ENCODE results near the gene WRAP73. TPM values are rescaled to one million over a fixed set of nuclear protein-coding genes. Genes with fewer than 3 reads are reported as not detected.

The WRAP73 gene
- total and polyA plus RNA-seq, 8 donors, result 0.89 to 55.4 (median 12.6) TPM

DNA sequence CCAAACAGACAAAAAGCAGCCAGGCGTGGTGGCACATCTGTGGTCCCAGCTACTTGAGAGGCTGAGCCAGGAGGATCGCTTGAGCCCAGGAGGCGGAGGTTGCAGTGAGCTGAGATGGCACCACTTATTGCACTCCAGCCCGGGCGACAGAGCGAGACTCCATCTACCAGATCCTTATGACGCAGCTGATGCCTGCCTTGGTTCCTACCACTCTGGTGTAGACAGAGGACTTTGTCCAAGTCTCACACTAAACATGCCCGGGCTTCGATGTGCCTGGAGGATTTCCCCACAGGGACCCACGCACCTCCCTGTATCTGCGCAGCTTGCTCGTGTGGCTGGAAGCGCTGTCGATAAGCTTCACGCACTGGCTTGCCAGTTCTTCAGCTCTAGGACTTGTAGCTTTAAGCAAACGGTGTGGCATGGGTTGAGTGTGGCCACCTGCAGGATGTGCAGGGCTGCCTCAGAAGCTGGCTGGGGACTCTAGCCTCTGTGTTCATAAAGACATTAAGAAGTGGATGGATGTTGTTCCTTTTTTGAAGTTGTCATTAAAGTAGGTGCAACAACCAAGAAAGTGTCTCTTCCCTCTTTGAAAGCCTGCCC is 20.2 kb downstream of the WRAP73 start:
- Histone ChIP-seq H3K27me3 (no peaks in the 10 kb centered on the region), H3K4me3 (no peak overlapping the region), H3K36me3 (peaks cover 51 to 83% (median 79%) of the 10 kb centered on the region in 4 donors), H3K4me1 (peaks cover 5 to 14% (median 12%) of the 10 kb centered on the region in 4 donors), H3K27ac (no peak overlapping the region), H3K9me3 (no peaks in the 10 kb centered on the region)
- 86 to 93% (median 91%) methylated on average over 6 to 16 of the region's 16 CpGs for WGBS, 5 donors
- intact Hi-C loops (cut with DNase I; ENCODE audit: low total_unique reads), result no loop called here
- no peak for DNase-seq
- TF ChIP-seq POLR2AphosphoS5 (IDR thresholded peaks at IDR 0.05) (no peak), POLR2A (IDR thresholded peaks at IDR 0.05) (no peak), EP300 (IDR thresholded peaks at IDR 0.05) (no peak)
- TF ChIP-seq, protein P1, sequence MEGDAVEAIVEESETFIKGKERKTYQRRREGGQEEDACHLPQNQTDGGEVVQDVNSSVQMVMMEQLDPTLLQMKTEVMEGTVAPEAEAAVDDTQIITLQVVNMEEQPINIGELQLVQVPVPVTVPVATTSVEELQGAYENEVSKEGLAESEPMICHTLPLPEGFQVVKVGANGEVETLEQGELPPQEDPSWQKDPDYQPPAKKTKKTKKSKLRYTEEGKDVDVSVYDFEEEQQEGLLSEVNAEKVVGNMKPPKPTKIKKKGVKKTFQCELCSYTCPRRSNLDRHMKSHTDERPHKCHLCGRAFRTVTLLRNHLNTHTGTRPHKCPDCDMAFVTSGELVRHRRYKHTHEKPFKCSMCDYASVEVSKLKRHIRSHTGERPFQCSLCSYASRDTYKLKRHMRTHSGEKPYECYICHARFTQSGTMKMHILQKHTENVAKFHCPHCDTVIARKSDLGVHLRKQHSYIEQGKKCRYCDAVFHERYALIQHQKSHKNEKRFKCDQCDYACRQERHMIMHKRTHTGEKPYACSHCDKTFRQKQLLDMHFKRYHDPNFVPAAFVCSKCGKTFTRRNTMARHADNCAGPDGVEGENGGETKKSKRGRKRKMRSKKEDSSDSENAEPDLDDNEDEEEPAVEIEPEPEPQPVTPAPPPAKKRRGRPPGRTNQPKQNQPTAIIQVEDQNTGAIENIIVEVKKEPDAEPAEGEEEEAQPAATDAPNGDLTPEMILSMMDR (IDR thresholded peaks at IDR 0.05), result no peak

DNA sequence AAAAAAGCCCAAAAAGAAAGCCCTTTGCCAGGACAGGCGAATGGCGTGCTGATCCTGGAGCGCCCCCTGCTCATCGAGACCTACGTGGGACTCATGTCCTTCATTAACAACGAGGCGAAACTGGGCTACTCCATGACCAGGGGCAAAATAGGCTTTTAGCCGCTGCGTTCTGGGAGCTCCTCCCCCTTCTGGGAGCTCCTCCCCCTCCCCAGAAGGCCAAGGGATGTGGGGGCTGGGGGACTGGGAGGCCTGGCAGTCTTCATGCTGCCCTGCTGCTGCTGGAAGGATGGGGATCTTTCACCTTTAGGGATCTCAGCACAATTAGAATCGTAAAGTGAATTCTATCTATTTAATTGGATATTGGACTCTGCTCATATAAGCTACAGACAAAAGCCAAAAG is 21.5 kb downstream of the WRAP73 start:
- DNase-seq, result no peak
- Histone ChIP-seq H3K9me3 (no peaks in the 10 kb centered on the region), H3K4me1 (peaks cover 11 to 22% (median 21%) of the 10 kb centered on the region in 4 donors), H3K4me3 (no peak overlapping the region), H3K27ac (no peak overlapping the region), H3K27me3 (no peaks in the 10 kb centered on the region), H3K36me3 (peaks cover 42 to 70% (median 67%) of the 10 kb centered on the region in 4 donors)
- WGBS, 5 donors, result 88 to 94% (median 91%) methylated on average over 10 of the region's 10 CpGs
- intact Hi-C loops (cut with DNase I; ENCODE audit: low total_unique reads), result no loop called here
- TF ChIP-seq EP300 (IDR thresholded peaks at IDR 0.05) (no peak), POLR2AphosphoS5 (IDR thresholded peaks at IDR 0.05) (no peak), POLR2A (IDR thresholded peaks at IDR 0.05) (no peak)
- TF ChIP-seq, protein P1 (IDR thresholded peaks at IDR 0.05), result no peak

DNA sequence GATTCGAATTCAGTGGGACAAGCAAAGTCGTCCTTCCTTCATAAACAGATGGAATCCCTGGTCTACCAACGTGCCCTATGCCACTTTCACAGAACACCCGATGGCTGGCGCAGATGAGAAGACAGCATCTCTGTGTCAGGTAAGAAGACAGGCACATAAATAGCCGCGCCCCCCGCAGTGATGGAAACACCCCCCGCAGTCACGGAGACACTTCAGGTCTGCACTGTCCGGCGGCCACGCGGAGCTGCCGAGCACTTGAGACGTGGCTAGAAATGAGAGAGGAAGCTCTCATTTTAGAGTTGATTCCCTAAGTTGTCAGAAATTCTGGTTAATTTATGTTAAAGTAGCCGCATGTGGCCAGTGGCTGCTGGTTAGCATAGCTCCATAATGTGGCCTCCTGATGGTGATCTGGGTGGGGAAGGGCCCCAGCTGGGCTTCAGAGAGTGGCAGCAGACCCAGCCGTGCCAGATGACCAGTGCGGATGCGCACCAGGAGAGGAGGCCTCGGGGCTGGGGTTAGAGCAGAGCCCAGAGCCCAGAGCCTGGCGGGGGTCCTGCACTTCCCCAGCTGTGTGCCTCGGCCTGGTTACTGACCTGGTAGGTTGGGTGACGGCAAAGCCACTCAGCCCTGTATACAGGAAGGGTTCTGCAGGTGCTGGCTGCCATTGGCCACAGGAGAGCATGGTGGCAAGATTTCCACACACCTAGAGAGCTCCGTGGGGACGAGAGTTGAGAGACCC is 22.2 kb downstream of the WRAP73 start:
- peaks cover 16 to 29% (median 28%) of the 10 kb centered on the region in 4 donors for H3K4me1 ChIP-seq
- intact Hi-C loops (cut with DNase I; ENCODE audit: low total_unique reads), result no loop called here
- DNase-seq, result no peak
- H3K4me3 ChIP-seq, result no peak overlapping the region
- WGBS, 5 donors, result 94 to 95% (median 95%) methylated on average over 25 to 26 of the region's 26 CpGs
- H3K36me3 ChIP-seq, result peaks cover 42 to 63% (median 59%) of the 10 kb centered on the region in 4 donors
- H3K27ac ChIP-seq, result no peak overlapping the region
- H3K27me3 ChIP-seq, result no peaks in the 10 kb centered on the region
- TF ChIP-seq, protein P1 (IDR thresholded peaks at IDR 0.05), result no peak
- TF ChIP-seq POLR2AphosphoS5 (IDR thresholded peaks at IDR 0.05) (no peak), POLR2A (IDR thresholded peaks at IDR 0.05) (no peak), EP300 (IDR thresholded peaks at IDR 0.05) (no peak)
- H3K9me3 ChIP-seq, result no peaks in the 10 kb centered on the region

DNA sequence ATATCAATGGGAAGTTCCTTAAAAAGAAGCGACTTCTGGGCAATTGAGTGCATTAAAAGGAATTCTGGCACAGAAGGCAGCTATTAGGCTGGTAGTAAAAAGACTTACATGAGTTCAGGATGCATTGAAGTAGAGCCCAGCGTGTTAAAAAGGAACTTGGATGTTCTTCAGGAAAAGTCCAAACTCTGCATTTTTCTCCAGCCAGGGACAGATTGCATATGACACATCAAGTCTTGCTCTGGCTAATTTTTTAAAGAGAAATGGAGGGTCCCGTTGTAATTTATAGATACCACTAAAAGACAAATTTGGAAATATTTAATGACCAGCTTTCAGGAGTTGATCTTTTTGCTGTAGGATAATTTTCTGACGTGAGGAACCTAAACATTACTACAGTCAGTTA is 23.9 kb downstream of the WRAP73 start:
- H3K9me3 ChIP-seq, result no peaks in the 10 kb centered on the region
- H3K27ac ChIP-seq, result peak overlapping the region in 4 of 5 donors; percentile 87 to 94 (median 92)
- no peaks in the 10 kb centered on the region for H3K27me3 ChIP-seq
- intact Hi-C loops (cut with DNase I; ENCODE audit: low total_unique reads), result no loop called here
- H3K36me3 ChIP-seq, result peaks cover 32 to 46% (median 43%) of the 10 kb centered on the region in 4 donors
- H3K4me3 ChIP-seq, result peak overlapping the region in 3 of 4 donors; percentile 92 to 99 (median 98)
- peaks cover 16 to 42% (median 33%) of the 10 kb centered on the region in 4 donors for H3K4me1 ChIP-seq
- DNase-seq, result no peak
- TF ChIP-seq POLR2AphosphoS5 (IDR thresholded peaks at IDR 0.05) (no peak), EP300 (IDR thresholded peaks at IDR 0.05) (no peak), POLR2A (IDR thresholded peaks at IDR 0.05) (no peak)
- TF ChIP-seq, protein P1 (IDR thresholded peaks at IDR 0.05), result no peak
- 75 to 80% (median 79%) methylated on average over 4 of the region's 4 CpGs for WGBS, 5 donors

Data from stomach (tissue), 9 donors.